PFSK-1 (cell line): ENCODE data around the gene ATG4B.

Experiments
- FOXP2 ChIP-seq: optimal IDR thresholded peaks from 2 replicates; pipeline ENCODE3; 2011; ENCODE audit warnings: borderline replicate concordance, control low read depth, inconsistent platforms; ENCODE audit not compliant: insufficient read depth; ENCODE audit errors: extremely low read length, extremely low read depth
- POLR2AphosphoS5 ChIP-seq: IDR thresholded peaks from 2 replicates; pipeline ENCODE4 v1.6.1; 2012; ENCODE audit warnings: low read depth, mild to moderate bottlenecking, control low read depth, low read length, moderate library complexity
- REST ChIP-seq, 2 experiments: IDR thresholded peaks; 2 replicates each; pipeline versions ENCODE4 v1.6.1 to v1.8.0; 2011 to 2012; ENCODE audit warnings: low read depth in 2 of 2, low read length in 2 of 2, control low read depth in 1 of 2, inconsistent platforms in 1 of 2, mild to moderate bottlenecking in 1 of 2, moderate library complexity in 1 of 2; ENCODE audit not compliant: insufficient read depth in 1 of 2
- SIN3A ChIP-seq: IDR thresholded peaks from 2 replicates; pipeline ENCODE4 v1.6.1; 2012; ENCODE audit warnings: mild to moderate bottlenecking, low read length, moderate library complexity, borderline replicate concordance; ENCODE audit not compliant: insufficient read depth
- TAF1 ChIP-seq: IDR thresholded peaks from 2 replicates; pipeline ENCODE4 v1.6.1; 2012; ENCODE audit warnings: low read length, control low read depth, borderline replicate concordance; ENCODE audit not compliant: insufficient read depth

The ATG4B gene

GRCh38 chr2:241609859-241610793, 27.4 kb upstream of the ATG4B start:
- TF ChIP-seq FOXP2 (peak; percentile 73), SIN3A (no peak)

DNA sequence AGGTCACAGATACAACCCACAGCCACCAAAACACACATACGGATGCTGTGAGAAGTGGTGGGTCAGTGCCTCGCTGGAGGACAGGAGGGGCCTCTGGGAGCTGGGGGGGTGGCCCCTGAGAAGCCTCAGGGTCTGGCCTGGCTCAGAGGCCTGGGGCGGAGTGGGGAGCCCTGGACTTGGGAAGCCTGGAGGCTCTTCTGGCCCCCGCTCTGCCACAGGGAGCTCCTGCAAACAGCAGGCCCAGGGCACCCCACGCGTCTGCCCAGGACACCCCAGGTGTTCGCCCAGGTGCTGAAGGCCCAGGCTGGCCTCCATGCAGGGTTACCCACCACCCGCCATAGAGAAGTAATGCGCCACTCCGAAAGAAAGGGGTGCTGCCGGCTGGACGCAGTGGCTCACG, 26.4 kb upstream of the ATG4B start:
- TF ChIP-seq FOXP2 (no peak), POLR2AphosphoS5 (no peak), TAF1 (no peak), REST (IDR thresholded peaks at IDR 0.05; ENCODE audit: insufficient read depth in 1 of 2, low read depth in 2 of 2, low read length in 2 of 2) (no peak), SIN3A (no peak)

GRCh38 chr2:241612156-241613016, 25.1 kb upstream of the ATG4B start:
- no peak for TF ChIP-seq POLR2AphosphoS5
- no peak for TF ChIP-seq REST (IDR thresholded peaks at IDR 0.05; ENCODE audit: insufficient read depth in 1 of 2, low read depth in 2 of 2, low read length in 2 of 2)
- TF ChIP-seq FOXP2, result no peak
- TF ChIP-seq TAF1, result no peak
- no peak for TF ChIP-seq SIN3A

- TF ChIP-seq SIN3A, result no peak
- TF ChIP-seq FOXP2, result no peak
- TF ChIP-seq REST (IDR thresholded peaks at IDR 0.05; ENCODE audit: insufficient read depth in 1 of 2, low read depth in 2 of 2, low read length in 2 of 2), result no peak
- TF ChIP-seq POLR2AphosphoS5, result no peak
- TF ChIP-seq TAF1, result no peak
These were observed 24.3 kb upstream of the ATG4B start for GRCh38 chr2:241613017-241613780.

GRCh38 chr2:241615041-241615440, 22.5 kb upstream of the ATG4B start:
- TF ChIP-seq REST (IDR thresholded peaks at IDR 0.05; ENCODE audit: insufficient read depth in 1 of 2, low read depth in 2 of 2, low read length in 2 of 2), result no peak
